ENCODE measurements around the gene ITGBL1. TPM values are rescaled to one million over a fixed set of nuclear protein-coding genes. Genes with fewer than 3 reads are reported as not detected.

The ITGBL1 gene
- total and polyA plus RNA-seq, 2 of the 4 experiments (the other 2 are of a cell fraction): 22.2 to 24.2 TPM

DNA sequence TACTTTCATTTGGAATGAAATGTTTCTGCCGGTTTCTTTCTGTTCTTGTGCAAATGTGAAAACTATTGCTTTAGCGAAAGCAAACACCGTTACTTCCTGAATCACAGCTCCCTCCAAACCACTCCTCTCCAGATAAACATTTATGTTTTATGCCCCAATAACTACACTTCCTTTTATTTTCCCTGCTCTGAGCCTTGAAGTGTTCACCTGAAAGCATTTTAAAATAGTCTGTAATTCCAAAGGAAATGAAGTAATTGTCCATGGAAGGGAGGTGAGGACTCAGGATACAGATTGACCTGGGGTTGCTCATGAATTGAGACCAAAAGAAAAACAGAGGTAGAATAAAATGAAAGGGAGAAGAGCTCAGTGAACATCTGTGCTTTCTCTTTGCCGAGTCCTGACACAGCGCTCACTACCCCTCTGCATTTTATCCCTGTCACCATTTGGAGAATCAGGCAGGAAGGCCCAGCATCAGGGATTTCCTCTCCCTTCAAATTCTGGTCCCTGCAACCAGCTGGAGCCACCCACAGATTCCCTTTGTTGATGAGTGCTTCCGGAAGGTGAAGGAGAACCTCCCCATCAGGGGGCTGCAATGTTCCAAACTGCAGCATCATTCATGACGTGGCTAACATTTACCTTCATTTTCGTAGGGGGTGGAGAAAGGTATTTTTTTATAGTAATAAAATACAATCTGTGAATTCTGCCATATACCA is 171.9 kb downstream of the ITGBL1 start (continued):
- no peak for TF ChIP-seq RFX5 (IDR thresholded peaks at IDR 0.05; ENCODE audit: low read depth, low read length)

- Histone ChIP-seq H3K27me3 (ENCODE audit: control insufficient read depth, insufficient read depth, low read length) (no peaks in the 10 kb centered on the region), H3K9me3 (ENCODE audit: control insufficient read depth, insufficient read depth, low read length) (no peaks in the 10 kb centered on the region), H2AFZ (replicated peaks; ENCODE audit: low read length, poor library complexity) (no peak overlapping the region), H2AK5ac (ENCODE audit: low read depth, low read length) (no peak overlapping the region), H2BK5ac (ENCODE audit: low read depth, low read length, poor library complexity, severe bottlenecking) (no peak overlapping the region), H3K23ac (ENCODE audit: low read depth, low read length) (no peak overlapping the region), H2AK9ac (replicated peaks; ENCODE audit: low read depth, low read length, poor library complexity) (no peak overlapping the region), H4K20me1 (ENCODE audit: insufficient read depth, low read length) (no peaks in the 10 kb centered on the region), H2BK15ac (ENCODE audit: low read depth, low read length) (no peak overlapping the region), H3K79me1 (ENCODE audit: low read depth in 1 of 2, low read length in 2 of 2) (no peaks in the 10 kb centered on the region), H2BK20ac (ENCODE audit: low read depth, low read length) (no peak overlapping the region), H3K27ac (ENCODE audit: insufficient read depth, low read length) (no peak overlapping the region), H4K5ac (ENCODE audit: low read depth, low read length) (no peak overlapping the region), H3K18ac (ENCODE audit: low read depth, low read length) (no peak overlapping the region), H2BK120ac (ENCODE audit: low read depth, low read length) (no peak overlapping the region), H4K8ac (ENCODE audit: low read depth in 2 of 2, low read length in 2 of 2) (no peak overlapping the region; a peak in 1 of 4 replicates), H3K14ac (replicated peaks; ENCODE audit: low read depth, low read length) (no peak overlapping the region), H3K4ac (ENCODE audit: low read depth, low read length) (no peak overlapping the region), H3K9me1 (ENCODE audit: insufficient read depth, low read length) (0 out of 2 replicates have a peak, but pooled peaks cover 3% of the 10 kb centered on the region), H3K4me3 (ENCODE audit: insufficient read depth, low read depth, low read length) (no peak overlapping the region), H3K56ac (ENCODE audit: extremely low read depth, insufficient read depth, low read length) (no peak overlapping the region), H4K91ac (ENCODE audit: insufficient read depth, low read depth, low read length) (no peak overlapping the region), H3K4me2 (ENCODE audit: low read depth, low read length) (no peak overlapping the region), H3K36me3 (ENCODE audit: control insufficient read depth, insufficient read depth, low read length) (no peaks in the 10 kb centered on the region), H3K4me1 (ENCODE audit: control insufficient read depth, insufficient read depth, low read length) (peaks cover 4% of the 10 kb centered on the region; the same call in 1 of the 2 replicates), H3K9ac (ENCODE audit: low read depth, low read length) (no peak overlapping the region)
- ATAC-seq (ENCODE audit: low read depth) (no peak), DNase-seq (no peak)
- intact Hi-C loops (cut with micrococcal nuclease): no loop called here
- no TSS peak for BruUV-seq (replicated peaks)
- ChIA-PET POLR2A (ENCODE audit: unreplicated experiment) (interaction anchor here (0.6 kb wide), 1 partner anchor 1427 kb away, joined by 3 read pairs; no protein-coding TSS in a partner anchor), CTCF (no interaction called here)
- dilution Hi-C loops (cut with HindIII; ENCODE audit: low sequenced_read_pairs, unreplicated experiment): no loop called here
- no peak for TF ChIP-seq RFX5 (IDR thresholded peaks at IDR 0.05; ENCODE audit: low read depth, low read length)
- TF ChIP-seq BHLHE40 (IDR thresholded peaks at IDR 0.05; ENCODE audit: low read depth, low read length): no peak
- TF ChIP-seq POLR2A (IDR thresholded peaks at IDR 0.05; ENCODE audit: low read depth, low read length): no peak
- no peak for TF ChIP-seq RCOR1 (IDR thresholded peaks at IDR 0.05; ENCODE audit: insufficient replicate concordance, low read length)
- TF ChIP-seq, protein P1, sequence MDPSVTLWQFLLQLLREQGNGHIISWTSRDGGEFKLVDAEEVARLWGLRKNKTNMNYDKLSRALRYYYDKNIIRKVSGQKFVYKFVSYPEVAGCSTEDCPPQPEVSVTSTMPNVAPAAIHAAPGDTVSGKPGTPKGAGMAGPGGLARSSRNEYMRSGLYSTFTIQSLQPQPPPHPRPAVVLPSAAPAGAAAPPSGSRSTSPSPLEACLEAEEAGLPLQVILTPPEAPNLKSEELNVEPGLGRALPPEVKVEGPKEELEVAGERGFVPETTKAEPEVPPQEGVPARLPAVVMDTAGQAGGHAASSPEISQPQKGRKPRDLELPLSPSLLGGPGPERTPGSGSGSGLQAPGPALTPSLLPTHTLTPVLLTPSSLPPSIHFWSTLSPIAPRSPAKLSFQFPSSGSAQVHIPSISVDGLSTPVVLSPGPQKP (IDR thresholded peaks at IDR 0.05; ENCODE audit: borderline replicate concordance, low read depth, low read length): no peak
- no peak for TF ChIP-seq MAFK (IDR thresholded peaks at IDR 0.05; ENCODE audit: low read depth, low read length)
- no peak for TF ChIP-seq CEBPB (IDR thresholded peaks at IDR 0.05; ENCODE audit: low read depth, low read length)
- TF ChIP-seq MXI1 (IDR thresholded peaks at IDR 0.05; ENCODE audit: borderline replicate concordance, low read depth, low read length): no peak
- TF ChIP-seq USF2 (IDR thresholded peaks at IDR 0.05; ENCODE audit: low read depth, low read length): no peak
- TF ChIP-seq SMC3 (IDR thresholded peaks at IDR 0.05; ENCODE audit: low read depth, low read length): no peak
- no peak for TF ChIP-seq RAD21 (IDR thresholded peaks at IDR 0.05; ENCODE audit: low read length)
- in situ Hi-C loops (cut with MboI; ENCODE audit: low sequenced_read_pairs): no loop called here
- WGBS, 2 experiments (ENCODE audit: extremely low coverage in 2 of 2, insufficient read length in 1 of 2): no CpG with 5 or more reads among the region's 3 CpGs
Measured at GRCh38 chr13:101624981-101625380, 172.5 kb downstream of the ITGBL1 start.

Data from IMR-90 (cell line).